Activated CD8-positive, alpha-beta T cell treated with anti-CD3 and anti-CD28 coated beads for 36 hours (primary cell): ENCODE data around the gene GGT7. TPM values are rescaled to one million over a fixed set of nuclear protein-coding genes. Genes with fewer than 3 reads are reported as not detected.

Experiments used
- ATAC-seq: fragments of 200-7000 bp; cut with Tn5 transposase; one replicate; pipeline ENCODE4 v1.10.0; 2021; ENCODE audit warnings: mild to moderate bottlenecking, moderate library complexity
- CTCF ChIA-PET: fragments of 350-600 bp; sonication (Branson Sonifier 250); formaldehyde crosslinking; loops from one replicate; lab custom pipeline; 2021; ENCODE audit warnings: antibody characterized with exemption; lab: Charles Lee
- POLR2A ChIA-PET: fragments of 350-600 bp; sonication (Branson Sonifier 250); formaldehyde crosslinking; loops from one replicate; lab custom pipeline; 2021; ENCODE audit warnings: antibody characterized with exemption; lab: Charles Lee
- DNase-seq: peaks from one replicate; pipeline ENCODE4 v3.0.0-alpha.2; 2020
- H3K27ac Mint-ChIP-seq: one replicate; pipeline ENCODE4 v1.8.0; 2021; ENCODE audit warnings: mild to moderate bottlenecking, mixed read lengths
- H3K27me3 Mint-ChIP-seq: one replicate; pipeline ENCODE4 v1.8.0; 2021; ENCODE audit warnings: mixed read lengths
- H3K36me3 Mint-ChIP-seq: one replicate; pipeline ENCODE4 v1.8.0; 2021; ENCODE audit warnings: low read depth, mixed read lengths
- H3K4me1 Mint-ChIP-seq: one replicate; pipeline ENCODE4 v1.8.0; 2021; ENCODE audit warnings: low read depth, mixed read lengths
- H3K4me3 Mint-ChIP-seq: one replicate; pipeline ENCODE4 v1.8.0; 2021; ENCODE audit warnings: mild to moderate bottlenecking, moderate library complexity, mixed read lengths
- H3K9me3 Mint-ChIP-seq: one replicate; pipeline ENCODE4 v1.8.0; 2021; ENCODE audit warnings: mixed read lengths
- CTCF ChIP-seq: fragments of 200-600 bp; IDR thresholded peaks from one replicate; pipeline ENCODE4 v1.8.0; 2022; ENCODE audit warnings: antibody characterized with exemption, mild to moderate bottlenecking
- intact Hi-C: fragments of 100-400 bp; cut with micrococcal nuclease; formaldehyde crosslinking; loops from one replicate; pipeline ENCODE4 v1.10.0; 2022
- total RNA-seq, 2 experiments: library from RNA; stranded (reverse); gene quantifications; one replicate each; pipeline ENCODE4 v1.2.3, GENCODE V29; 2021

GGT7 gene
- total RNA-seq, 2 experiments from 2014 or later = 13.2 to 14.2 TPM

GRCh38 chr20:34863421-34863965 is 9.2 kb downstream of the GGT7 start:
- CTCF ChIA-PET = interaction anchor here (3.7 kb wide), 1 partner anchor 10 kb away, joined by 19 read pairs; the partner anchor contains the start of gene GGT7
- TF ChIP-seq CTCF = no peak
- POLR2A ChIA-PET = interaction anchor here (0.6 to 0.7 kb wide), 2 partner anchors 10 to 40 kb away, joined by 3 to 4 read pairs; no protein-coding TSS in a partner anchor
- Mint-ChIP-seq H3K4me3 (no peak overlapping the region), H3K36me3 (no peaks in the 10 kb centered on the region), H3K4me1 (no peaks in the 10 kb centered on the region), H3K9me3 (no peaks in the 10 kb centered on the region), H3K27me3 (no peaks in the 10 kb centered on the region), H3K27ac (no peak overlapping the region)
- ATAC-seq (no peak), DNase-seq (no peak)
- intact Hi-C loops = no loop called here

DNA sequence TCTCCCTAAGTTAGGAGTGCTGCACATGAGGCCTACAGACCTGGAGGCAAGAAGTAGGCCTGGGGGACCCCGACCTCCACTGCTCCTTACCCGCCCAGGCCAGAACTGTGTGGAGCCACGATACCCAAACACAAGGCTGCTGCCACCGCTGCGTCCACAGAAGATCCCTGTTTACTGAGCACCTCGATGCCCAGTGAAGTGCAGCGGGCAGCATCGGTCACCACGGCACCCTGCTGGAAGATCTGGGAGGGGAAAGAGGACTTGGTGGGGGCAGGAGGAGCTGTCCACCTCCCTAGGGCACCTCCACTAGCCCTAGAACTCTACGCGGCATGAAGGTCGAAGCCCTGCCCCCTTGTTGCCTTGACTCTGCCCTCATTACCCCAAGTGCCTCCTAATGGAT is 9.9 kb downstream of the GGT7 start:
- TF ChIP-seq CTCF = no peak
- DNase-seq = no peak
- intact Hi-C loops = no loop called here
- no peaks in the 10 kb centered on the region for H3K9me3 Mint-ChIP-seq
- ATAC-seq = no peak
- no peaks in the 10 kb centered on the region for H3K36me3 Mint-ChIP-seq
- H3K27ac Mint-ChIP-seq = no peak overlapping the region
- ChIA-PET POLR2A (no interaction called here), CTCF (interaction anchor here (1.2 to 3.7 kb wide), 2 partner anchors 9 to 11 kb away, joined by 3 to 19 read pairs; partner anchors contain the start of gene GGT7)
- no peaks in the 10 kb centered on the region for H3K27me3 Mint-ChIP-seq
- no peaks in the 10 kb centered on the region for H3K4me1 Mint-ChIP-seq
- no peak overlapping the region for H3K4me3 Mint-ChIP-seq

- ChIA-PET POLR2A (interaction anchor here (1.7 kb wide), 1 partner anchor 14 kb away, joined by 4 read pairs; the partner anchor contains the start of gene ACSS2), CTCF (interaction anchor here (1.1 to 3.7 kb wide), 3 partner anchors 8 to 96 kb away, joined by 3 to 19 read pairs (median 4); partner anchors contain the start of gene GGT7)
- no peaks in the 10 kb centered on the region for H3K4me1 Mint-ChIP-seq
- no peaks in the 10 kb centered on the region for H3K27me3 Mint-ChIP-seq
- TF ChIP-seq CTCF = no peak
- intact Hi-C loops = no loop called here
- DNase-seq (no peak), ATAC-seq (no peak)
- H3K27ac Mint-ChIP-seq = no peak overlapping the region
- no peaks in the 10 kb centered on the region for H3K9me3 Mint-ChIP-seq
- no peaks in the 10 kb centered on the region for H3K36me3 Mint-ChIP-seq
- H3K4me3 Mint-ChIP-seq = no peak overlapping the region
Measured at GRCh38 chr20:34861386-34862084, 11.1 kb downstream of the GGT7 start.

- Mint-ChIP-seq H3K27ac (no peak overlapping the region), H3K27me3 (no peaks in the 10 kb centered on the region), H3K4me3 (no peak overlapping the region), H3K4me1 (no peaks in the 10 kb centered on the region), H3K36me3 (no peaks in the 10 kb centered on the region), H3K9me3 (no peaks in the 10 kb centered on the region)
- intact Hi-C loops = no loop called here
- CTCF ChIA-PET = interaction anchor here (0.8 kb wide), 1 partner anchor 9 kb away, joined by 3 read pairs; no protein-coding TSS in a partner anchor
- ATAC-seq (no peak), DNase-seq (no peak)
- POLR2A ChIA-PET = interaction anchor here (0.6 to 1.7 kb wide), 2 partner anchors 16 to 121 kb away, joined by 3 to 4 read pairs; partner anchors contain the start of gene ACSS2
- no peak for TF ChIP-seq CTCF
Measured at GRCh38 chr20:34859826-34860545, 12.7 kb downstream of the GGT7 start.
